SK-MEL-5 (cell line): ENCODE results near the gene SUMF2. TPM values are rescaled to one million over a fixed set of nuclear protein-coding genes. Genes with fewer than 3 reads are reported as not detected.
"Not testable (repeated sequence)": the region's sequence is repeated elsewhere in the genome, so short reads cannot be mapped to it uniquely, and the experiment has no call there.

ENCODE experiments used
- DNase-seq: peaks from one replicate; pipeline ENCODE4 v3.0.0-alpha.2; 2016; ENCODE audit warnings: low read depth, low spot score
- in situ Hi-C: cut with HindIII; loops from 2 replicates; pipeline ENCODE4 v1.10.0; 2016; ENCODE audit warnings: low sequenced_read_pairs, high pct_unique_total_duplicates, low pct_unique_long_range_greater_than_20kb
- total RNA-seq: library from RNA; depleted of rRNA; stranded (reverse); fragments of >200 nt; shearing (Covaris generic); gene quantifications from 2 replicates; pipeline ENCODE4 v1.2.3, GENCODE V29; 2014

The SUMF2 gene
- total RNA-seq, 1 experiment from 2014 or later, result 559 TPM

GRCh38 chr7:56051339-56052191 lies 12.5 kb upstream of the SUMF2 start, which contains the start of the genes CCT6A and PSPH:
Gene CCT6A (plus strand): TSS chr7:56051765. CDS start chr7:56051849, 84 bp downstream.
Gene PSPH (minus strand): TSS chr7:56051444. CDS start chr7:56021212, 30,232 bp downstream.
- in situ Hi-C loops, result no loop called here
- DNase-seq, result peak; percentile 99

GRCh38 chr7:56053379-56053778 lies 10.7 kb upstream of the SUMF2 start:
- no peak for DNase-seq
- in situ Hi-C loops, result no loop called here

- no peak for DNase-seq
- in situ Hi-C loops, result no loop called here
Measured at GRCh38 chr7:56053993-56054392, 10.1 kb upstream of the SUMF2 start.

GRCh38 chr7:56062382-56062781 lies 1.7 kb upstream of the SUMF2 start:
- peak; percentile 74 for DNase-seq
- in situ Hi-C loops, result no loop called here

- in situ Hi-C loops, result no loop called here
- no peak for DNase-seq
Measured at GRCh38 chr7:56063500-56063881, 595 bp upstream of the SUMF2 start.

- DNase-seq, in situ Hi-C loops: not testable (repeated sequence)
Measured at GRCh38 chr7:56066376-56066775, 2.3 kb downstream of the SUMF2 start.

GRCh38 chr7:56074371-56074791 lies 10.3 kb downstream of the SUMF2 start:
- peak; percentile 94 for DNase-seq
- in situ Hi-C loops, result no loop called here

- no peak for DNase-seq
- in situ Hi-C loops, result no loop called here
Measured at GRCh38 chr7:56077681-56078080, 13.6 kb downstream of the SUMF2 start.

GRCh38 chr7:56078196-56078595 lies 14.1 kb downstream of the SUMF2 start:
- in situ Hi-C loops, result no loop called here
- no peak for DNase-seq

GRCh38 chr7:56079450-56080185 lies 15.5 kb downstream of the SUMF2 start:
- in situ Hi-C loops, result no loop called here
- peak; percentile 76 for DNase-seq

- DNase-seq, in situ Hi-C loops: not testable (repeated sequence)
Measured at GRCh38 chr7:56080726-56081435, 16.8 kb downstream of the SUMF2 start.

- in situ Hi-C loops, result no loop called here
- no peak for DNase-seq
Measured at GRCh38 chr7:56081626-56082340, 17.7 kb downstream of the SUMF2 start.

GRCh38 chr7:56083150-56083785 lies 19.2 kb downstream of the SUMF2 start:
- DNase-seq, result no peak
- in situ Hi-C loops, result no loop called here

- in situ Hi-C loops, result no loop called here
- DNase-seq, result no peak
Measured at GRCh38 chr7:56086761-56087160, 22.7 kb downstream of the SUMF2 start.

- in situ Hi-C loops, result no loop called here
- no peak for DNase-seq
Measured at GRCh38 chr7:56087445-56087844, 23.4 kb downstream of the SUMF2 start.

- DNase-seq, result no peak
- in situ Hi-C loops, result no loop called here
Measured at GRCh38 chr7:56091591-56091990, 27.5 kb downstream of the SUMF2 start.

- in situ Hi-C loops, DNase-seq: not testable (repeated sequence)
Measured at GRCh38 chr7:56092388-56092787, 28.3 kb downstream of the SUMF2 start.
